Caki2 (cell line): Measurements from ENCODE around the gene KRT8. TPM values are rescaled to one million over a fixed set of nuclear protein-coding genes. Genes with fewer than 3 reads are reported as not detected.

Source experiments
- DNase-seq: peaks from one replicate; pipeline ENCODE4 v3.0.0-alpha.2; 2015; ENCODE audit warnings: low read depth
- in situ Hi-C: cut with HindIII; loops from 2 replicates; pipeline ENCODE4 v1.10.0; 2016; ENCODE audit warnings: low sequenced_read_pairs, low pct_unique_long_range_greater_than_20kb, mixed read lengths
- total RNA-seq: library from RNA; depleted of rRNA; stranded (reverse); fragments of >200 nt; shearing (Covaris generic); gene quantifications from 2 replicates; pipeline ENCODE4 v1.2.3, GENCODE V29; 2014; ENCODE audit warnings: low replicate concordance

The KRT8 gene
- total RNA-seq, 1 experiment from 2014 or later: 1,569 TPM

DNA sequence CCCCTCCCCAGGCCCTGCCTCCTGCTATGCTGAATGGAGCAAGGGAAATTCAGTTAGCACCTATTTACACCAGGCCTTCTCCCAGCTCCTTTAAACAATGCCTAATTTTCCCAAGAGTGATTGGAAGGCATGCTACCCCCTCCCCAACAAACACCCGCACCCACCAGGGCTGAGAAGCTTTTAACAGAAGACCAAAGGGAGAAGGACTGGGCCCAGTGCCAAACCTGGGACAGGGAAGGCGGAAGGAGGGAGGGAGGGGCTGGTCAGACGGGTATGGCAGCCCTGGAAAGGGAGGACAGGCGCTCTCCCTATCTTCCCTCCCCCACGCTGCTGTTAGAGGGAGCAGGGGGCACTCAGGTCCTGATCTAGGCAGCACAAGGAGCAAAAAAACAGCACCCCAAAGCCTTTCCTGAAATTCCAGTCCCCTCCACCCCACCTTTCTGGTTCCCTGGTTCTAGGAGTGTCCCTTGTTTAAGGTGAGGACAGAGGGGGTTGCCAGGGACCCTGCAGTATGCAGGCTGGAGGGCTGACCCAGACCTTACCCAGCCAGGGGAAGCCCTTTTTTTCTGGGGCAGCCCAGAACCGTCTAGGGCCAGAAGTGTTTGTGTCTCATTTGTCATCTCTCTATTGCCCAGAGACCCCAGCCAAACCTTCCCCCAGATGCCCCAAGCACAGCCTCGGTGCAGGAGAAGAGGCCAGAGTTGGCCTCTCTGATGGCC lies 2.4 kb upstream of the KRT8 start:
- in situ Hi-C loops: no loop called here
- DNase-seq: no peak

DNA sequence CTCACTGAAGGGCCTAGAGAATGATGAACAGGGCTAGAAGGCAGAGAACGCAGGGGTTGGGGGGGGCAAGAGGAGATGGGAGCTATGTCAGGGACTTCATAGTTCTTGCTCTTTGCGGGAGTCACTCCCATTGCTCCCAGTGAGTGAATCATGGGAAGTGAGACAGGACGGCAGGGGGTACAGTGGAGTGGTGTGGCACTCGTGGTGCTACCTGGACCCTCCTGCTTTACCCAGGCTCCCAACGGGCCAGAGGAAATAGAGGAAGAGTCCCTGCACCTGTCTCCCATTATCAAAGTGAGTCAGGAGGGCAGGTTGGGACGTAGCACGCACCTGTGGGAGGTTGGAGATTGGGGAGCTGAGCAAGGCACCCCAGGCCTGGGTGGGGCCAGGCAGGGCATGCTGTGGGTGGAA lies 1.3 kb upstream of the KRT8 start:
- DNase-seq: no peak
- in situ Hi-C loops: no loop called here

DNA sequence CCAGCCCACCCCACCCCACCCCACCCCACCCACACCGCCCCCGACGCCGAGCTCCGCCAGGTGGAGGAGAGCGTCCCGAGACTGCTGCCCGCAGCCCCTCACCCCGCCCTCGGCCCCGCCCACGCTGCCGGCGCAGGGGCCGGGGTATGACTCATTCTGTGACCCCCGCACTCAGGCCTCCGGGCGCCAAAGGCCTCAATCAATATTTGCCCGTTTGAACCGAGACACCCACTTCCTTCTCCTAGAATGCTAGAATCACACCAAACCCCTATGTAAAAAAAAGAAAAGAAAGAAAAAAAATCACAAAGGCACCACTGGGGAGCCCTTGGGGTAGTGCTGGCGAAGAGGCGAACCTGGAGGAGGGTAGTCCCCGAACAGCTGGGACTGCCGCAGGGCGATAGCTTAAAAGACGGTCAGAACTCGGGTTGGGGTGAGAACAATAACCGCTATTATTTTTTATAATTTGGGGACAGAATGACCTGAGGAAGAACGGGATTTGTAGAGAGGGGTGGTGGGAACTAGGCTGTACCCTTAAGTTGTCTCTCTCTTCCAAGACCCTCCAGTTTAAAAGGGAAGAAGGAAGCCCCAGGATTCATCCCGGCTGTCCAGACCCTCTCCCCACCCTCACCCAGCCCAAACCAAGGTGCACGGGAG lies 894 bp downstream of the KRT8 start:
- in situ Hi-C loops: no loop called here
- DNase-seq: no peak

DNA sequence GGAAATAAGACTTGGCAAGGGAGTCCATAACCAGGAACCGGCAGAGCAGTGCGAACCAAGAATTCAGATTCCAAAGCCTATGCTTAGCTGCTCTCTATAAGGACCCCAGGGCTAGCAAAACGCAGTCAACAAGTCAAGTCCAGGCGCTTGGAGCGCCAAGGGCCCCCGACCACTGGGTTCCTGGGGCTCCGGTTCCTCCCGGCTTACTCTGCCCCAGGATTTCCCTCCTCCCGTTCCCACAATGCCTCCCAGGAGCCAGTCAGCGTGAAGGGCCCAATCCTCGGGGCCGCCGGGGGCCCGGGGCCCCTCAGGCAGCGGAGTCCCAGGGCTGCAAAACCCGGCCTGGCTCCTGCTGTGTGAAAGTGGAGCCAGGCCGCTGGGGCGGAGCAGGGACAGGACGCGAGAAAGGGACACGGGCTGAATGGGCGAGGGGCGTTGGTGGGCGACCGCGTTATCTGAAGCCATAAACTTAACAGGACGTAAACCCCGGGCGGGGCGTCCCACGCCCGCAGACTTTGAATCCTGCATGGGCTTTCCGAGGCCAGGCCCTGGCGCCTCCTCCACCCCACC lies 1.5 kb downstream of the KRT8 start:
- peak; percentile 90 for DNase-seq
- in situ Hi-C loops: no loop called here

DNA sequence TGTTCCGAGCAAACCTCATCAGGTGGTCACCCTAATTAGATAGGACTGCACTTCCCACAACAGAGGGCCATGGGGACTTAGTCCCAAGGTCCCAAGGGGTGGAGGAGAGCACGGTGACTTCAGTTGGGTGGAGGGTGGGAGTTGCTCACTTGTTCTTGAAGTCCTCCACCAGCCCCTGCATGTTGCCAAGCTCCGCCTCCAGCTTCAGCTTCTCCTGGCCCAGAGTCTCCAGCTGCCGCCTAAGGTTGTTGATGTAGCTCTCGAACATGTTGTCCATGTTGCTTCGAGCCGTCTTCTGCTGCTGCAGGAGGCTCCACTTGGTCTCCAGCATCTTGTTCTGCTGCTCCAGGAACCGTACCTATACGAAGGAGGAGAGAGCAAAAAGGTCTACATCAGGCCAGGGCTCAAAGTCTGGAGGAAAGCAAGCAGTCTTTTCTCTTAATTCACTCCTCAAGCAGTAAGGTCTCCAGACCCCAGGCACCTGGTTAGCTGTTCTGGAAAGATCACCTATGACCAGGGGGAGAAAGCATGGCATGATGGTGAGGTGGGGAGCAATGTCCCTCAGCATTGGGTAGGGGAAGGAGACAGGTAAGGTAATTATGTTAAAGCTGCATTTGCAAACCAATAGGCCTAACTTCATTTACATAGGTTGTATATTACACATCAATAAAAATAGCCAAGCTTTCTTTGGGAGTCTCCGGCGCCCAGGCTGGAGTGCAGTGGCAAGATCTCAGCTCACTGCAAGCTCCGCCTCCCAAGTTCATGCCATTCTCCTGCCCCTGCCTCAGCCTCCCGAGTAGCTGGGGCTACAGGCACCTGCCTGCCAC lies 2.9 kb downstream of the KRT8 start:
- DNase-seq: no peak
- in situ Hi-C loops: no loop called here

DNA sequence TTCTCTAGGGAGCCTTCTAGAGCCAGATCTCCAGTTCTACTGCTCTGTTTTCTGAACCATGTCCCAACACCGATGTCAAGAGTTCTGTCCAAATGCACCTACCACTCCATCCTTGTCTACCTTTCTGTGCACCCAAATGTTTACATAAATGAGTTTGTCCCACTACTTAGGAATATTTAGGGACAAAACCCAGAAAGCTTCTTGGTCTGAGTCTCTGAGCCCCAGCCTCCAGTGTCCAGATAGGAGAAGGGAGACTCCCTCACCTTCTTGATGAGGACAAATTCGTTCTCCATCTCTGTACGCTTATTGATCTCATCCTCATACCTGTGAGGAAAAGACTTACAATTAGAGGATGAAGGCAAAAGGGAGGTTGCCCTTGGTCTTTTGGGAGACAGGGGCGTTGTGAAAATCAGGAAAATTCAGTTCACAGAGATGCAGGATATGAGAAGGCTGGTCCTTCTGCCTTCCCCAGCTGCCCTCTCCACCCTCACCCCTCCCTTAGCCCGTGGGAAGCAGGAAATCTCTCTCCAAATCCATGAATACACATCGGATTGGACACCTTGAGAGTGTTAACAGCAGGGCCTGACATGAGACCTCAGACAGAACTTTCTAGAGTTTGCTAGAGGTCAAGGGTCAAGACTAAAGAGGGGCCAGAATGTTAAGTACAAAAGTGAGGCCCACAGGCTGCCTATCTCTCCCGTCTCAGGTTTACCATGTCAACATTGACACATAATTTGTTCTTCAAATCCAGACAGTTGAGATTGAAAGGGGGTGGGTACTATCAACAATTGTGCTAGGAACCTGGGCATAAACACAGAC lies 3.8 kb downstream of the KRT8 start:
- in situ Hi-C loops: no loop called here
- DNase-seq: no peak

DNA sequence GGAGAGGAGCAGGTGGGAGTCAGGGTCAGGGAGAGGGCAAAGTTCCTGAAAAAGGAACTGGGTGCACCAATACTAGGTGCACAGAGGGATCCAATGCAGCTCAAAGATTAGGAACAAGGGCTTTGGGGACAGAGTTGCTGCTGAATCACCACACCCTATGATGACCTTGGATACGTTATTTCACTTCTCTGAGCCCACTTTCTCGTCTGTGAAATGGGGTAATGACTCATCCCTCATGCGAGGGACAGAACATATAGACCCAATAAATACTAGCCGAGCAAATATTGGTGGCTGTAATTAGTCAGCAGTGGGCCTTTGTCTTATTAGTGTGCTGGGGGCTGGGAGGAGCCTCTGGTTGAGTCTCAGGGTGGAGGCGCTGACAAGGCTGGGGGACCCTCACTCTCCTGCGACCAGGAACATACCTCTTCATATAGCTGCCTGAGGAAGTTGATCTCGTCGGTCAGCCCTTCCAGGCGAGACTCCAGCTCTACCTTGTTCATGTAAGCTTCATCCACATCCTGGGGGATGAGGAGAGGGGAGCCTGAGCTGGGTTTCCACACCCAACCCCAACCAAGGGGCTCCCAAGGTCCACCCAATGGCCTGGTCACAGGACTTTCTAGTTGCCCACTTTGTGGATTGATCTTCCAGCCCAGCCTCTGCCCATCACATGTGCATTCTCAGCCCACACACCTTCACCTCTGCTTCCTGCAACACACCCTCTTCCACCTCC lies 4.5 kb downstream of the KRT8 start:
- no peak for DNase-seq
- in situ Hi-C loops: no loop called here

DNA sequence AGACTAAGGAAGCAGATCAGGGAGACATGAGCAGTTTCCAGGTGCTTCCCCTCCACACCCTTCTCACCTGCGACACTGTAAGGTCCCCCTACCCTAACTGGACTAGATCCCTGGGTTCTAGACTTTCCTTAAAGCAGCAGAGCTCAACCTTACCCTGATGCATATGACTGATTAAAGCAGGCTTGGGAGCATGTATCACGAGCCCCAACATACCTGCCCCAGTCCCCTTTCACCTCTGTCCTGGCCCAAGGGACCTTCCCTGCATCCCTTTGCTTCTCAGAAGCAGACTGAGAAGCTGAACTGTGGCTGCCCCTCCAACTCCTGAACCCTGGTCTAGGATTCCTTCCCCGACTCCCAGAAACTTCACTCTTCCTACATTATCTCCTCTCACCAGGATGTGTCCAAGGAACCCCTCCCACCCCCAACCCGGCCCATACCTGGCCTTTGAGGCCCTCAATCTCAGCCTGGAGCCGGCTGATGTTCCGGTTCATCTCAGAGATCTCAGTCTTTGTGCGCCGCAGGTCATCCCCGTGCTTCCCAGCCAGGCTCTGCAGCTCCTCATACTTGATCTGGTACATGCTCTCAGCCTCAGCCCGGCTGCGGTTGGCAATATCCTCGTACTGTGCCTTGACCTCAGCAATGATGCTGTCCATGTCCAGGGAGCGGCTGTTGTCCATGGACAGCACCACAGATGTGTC lies 5.4 kb downstream of the KRT8 start:
- in situ Hi-C loops: loop anchor here (25.0 kb wide), 1 partner anchor 88 kb away; no protein-coding TSS in a partner anchor
- no peak for DNase-seq

DNA sequence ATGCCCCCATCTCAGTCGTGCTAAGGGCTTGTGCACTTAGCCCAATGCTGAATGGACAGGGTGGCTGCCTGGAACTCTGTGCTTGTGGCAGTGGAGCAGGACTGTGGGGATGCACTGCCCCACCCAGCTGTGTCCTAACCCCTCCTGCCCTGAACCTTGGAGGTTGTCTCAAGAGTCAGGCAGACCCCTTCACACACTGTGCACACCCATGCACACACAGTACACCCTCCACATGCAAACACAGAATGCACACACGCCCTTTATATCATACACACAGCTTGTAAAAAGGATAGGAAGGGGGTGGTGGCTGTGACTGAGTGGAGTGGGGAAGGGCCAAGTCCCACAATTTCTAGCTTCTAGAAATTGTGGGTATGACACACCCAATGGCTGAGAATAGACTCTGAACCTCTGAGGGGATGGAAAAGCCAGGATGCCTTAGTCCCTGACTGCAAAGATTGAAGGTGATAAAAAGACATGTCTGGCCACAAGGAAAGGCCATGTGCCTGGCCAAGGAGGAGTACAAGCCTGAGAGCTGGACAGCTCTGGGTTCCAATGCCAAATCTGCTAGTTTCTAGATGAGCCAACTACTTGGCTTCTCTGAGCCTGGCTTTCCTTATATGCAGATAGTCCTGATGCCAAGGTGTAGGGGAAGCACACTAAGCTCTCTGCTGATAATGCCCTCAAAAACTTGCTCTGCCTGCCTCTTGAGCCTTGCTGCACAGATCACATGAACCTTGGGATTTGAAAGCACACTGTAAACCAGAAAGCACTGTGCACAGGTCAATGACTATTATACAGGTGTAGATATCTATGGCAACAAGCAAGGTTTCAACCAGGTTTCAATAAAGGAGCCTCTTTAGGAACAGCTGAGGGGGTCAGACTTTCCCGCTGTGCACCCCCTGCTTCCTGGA lies 8.4 kb downstream of the KRT8 start:
- in situ Hi-C loops: loop anchor here (25.0 kb wide), 1 partner anchor 91 kb away; no protein-coding TSS in a partner anchor
- DNase-seq: no peak

DNA sequence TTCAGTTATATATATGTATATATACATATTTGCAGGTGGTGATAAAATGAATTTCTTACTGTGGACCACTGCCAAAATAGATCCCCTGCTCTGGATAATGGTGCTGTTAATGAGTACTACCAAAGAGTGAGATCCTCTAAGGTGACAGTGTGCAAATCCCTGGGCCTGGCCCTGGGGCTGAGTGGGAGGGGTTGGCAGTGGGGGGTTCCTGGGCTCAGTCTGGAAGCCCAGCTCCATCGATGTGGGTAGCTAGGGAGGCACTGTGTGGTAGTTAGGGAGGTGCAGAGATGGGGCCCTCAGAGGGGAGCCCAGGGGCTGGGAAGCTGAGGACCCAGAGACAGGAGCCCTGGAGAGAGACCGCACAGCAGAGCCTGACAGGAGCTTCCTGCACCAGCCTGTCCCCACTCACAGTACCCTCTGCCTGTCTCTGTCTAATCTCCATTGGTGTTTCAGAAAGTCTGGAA lies 9.1 kb downstream of the KRT8 start:
- in situ Hi-C loops: loop anchor here (25.0 kb wide), 1 partner anchor 92 kb away; no protein-coding TSS in a partner anchor
- DNase-seq: peak; percentile 36

DNA sequence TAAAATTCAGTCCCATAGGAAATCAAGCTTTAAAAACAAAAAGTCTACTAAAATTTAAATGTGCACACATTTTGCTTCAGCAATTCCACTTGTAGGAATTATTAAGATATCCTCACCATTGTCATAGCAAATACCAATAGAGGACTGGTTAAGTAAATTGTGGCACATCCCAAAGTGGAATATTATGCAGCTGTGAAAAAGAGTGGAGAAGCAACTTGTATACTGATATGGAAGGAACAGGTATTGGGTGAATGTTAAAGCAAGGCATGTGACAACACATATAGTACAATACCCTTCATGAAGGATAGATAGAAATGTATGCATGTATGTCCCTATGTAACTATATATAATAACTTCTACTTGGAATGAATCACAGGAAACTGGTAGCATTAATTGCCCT lies 11.9 kb downstream of the KRT8 start:
- DNase-seq: no peak
- in situ Hi-C loops: loop anchor here (25.0 kb wide), 1 partner anchor 94 kb away; no protein-coding TSS in a partner anchor

DNA sequence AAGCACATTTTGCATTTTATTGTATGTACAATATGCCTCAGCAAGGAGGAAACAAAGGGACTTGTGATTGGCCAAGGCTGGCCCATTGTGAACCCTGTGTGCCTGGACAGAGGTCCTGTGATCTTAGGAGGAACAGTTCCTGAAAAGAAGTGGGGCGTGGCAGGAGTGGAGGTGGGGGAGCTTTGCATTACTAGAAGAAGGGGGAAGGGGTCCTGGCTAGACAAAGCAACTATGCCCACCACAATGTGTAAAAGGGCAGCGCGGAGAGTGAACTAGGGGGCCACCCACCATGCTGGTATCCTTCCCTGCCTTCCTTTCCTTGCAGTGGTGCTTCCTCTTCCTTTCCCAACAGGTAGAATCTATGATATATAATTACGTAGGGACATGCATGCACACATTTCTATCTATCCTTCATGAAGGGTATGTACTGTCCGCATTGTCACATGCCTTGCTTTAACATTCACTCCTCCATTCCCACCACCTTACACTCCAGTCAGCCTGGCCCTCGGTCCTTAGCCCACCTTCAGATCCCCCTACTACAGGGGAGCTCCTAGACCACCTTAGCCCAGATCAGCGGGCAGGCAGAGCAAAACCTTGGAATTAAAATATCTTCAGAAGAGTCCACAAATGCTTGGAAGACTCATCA lies 12.5 kb downstream of the KRT8 start:
- DNase-seq: no peak
- in situ Hi-C loops: loop anchor here (25.0 kb wide), 1 partner anchor 95 kb away; no protein-coding TSS in a partner anchor

DNA sequence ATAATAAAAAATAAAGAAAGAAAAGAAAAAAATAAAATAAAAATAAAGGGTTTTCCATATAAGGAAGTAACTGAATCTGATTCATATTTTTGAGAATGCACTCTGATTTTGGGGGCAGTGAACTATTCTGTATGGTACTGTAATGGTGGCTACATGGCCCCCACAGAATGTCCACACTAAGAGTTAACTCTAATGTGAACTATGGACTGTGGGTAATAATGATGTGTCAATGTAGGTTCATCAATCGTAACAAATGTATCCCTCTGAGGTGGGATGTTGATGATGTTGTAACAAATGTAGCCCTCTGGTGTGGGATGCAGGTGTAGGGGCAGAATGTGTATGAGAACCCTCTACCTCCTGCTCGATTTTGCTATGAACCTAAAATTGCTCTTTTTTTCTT lies 13.8 kb downstream of the KRT8 start:
- in situ Hi-C loops: loop anchor here (25.0 kb wide), 1 partner anchor 96 kb away; no protein-coding TSS in a partner anchor
- no peak for DNase-seq

DNA sequence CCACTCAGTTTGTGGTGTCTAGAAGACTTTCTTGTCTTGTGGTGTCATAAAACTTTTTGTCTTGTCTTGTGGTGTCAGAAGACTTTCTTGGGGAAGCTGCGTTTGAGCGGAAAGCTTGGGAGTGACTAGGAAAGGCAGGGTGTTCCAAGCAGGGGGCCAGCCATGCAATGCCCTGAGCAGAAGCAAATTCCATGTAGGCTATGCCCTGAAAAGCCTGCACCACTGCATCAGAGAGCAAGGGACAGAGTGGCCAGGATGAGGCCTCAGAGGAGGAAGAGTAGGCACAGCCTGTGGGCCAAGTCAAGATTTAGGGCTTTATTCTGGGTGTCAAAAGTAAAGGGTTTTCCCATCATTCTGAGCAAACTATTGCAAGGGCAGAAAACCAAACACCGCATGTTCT lies 14.5 kb downstream of the KRT8 start:
- in situ Hi-C loops: loop anchor here (25.0 kb wide), 1 partner anchor 97 kb away; no protein-coding TSS in a partner anchor
- DNase-seq: no peak
